ENCODE measurements around the gene TSHZ2.

DNA sequence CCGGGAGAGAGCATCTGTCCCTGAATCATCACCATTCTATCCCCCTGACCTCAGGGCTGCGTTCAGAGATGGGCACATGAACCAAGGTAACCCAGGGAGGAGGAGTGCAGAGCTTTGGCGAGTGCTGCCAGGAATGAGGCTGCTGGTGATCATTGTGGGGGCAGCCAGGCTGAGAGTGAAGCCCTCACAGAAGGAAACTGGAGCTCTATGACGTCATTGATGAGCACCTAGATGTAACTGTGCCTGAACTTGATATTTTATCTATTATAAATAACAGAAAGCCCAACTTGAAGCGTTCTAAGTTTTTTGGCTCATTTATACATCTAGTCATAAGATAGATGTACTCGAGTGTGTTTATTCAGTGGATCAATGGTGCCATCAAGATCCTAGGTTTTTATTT is 17.3 kb upstream of the TSHZ2 start:
- TF ChIP-seq, protein P1, sequence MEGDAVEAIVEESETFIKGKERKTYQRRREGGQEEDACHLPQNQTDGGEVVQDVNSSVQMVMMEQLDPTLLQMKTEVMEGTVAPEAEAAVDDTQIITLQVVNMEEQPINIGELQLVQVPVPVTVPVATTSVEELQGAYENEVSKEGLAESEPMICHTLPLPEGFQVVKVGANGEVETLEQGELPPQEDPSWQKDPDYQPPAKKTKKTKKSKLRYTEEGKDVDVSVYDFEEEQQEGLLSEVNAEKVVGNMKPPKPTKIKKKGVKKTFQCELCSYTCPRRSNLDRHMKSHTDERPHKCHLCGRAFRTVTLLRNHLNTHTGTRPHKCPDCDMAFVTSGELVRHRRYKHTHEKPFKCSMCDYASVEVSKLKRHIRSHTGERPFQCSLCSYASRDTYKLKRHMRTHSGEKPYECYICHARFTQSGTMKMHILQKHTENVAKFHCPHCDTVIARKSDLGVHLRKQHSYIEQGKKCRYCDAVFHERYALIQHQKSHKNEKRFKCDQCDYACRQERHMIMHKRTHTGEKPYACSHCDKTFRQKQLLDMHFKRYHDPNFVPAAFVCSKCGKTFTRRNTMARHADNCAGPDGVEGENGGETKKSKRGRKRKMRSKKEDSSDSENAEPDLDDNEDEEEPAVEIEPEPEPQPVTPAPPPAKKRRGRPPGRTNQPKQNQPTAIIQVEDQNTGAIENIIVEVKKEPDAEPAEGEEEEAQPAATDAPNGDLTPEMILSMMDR (IDR thresholded peaks at IDR 0.05; ENCODE audit: poor library complexity), result no peak
- TF ChIP-seq EZH2 (IDR thresholded peaks at IDR 0.05; ENCODE audit: borderline replicate concordance), result no peak
